Skeletal muscle tissue (tissue), 4 donors: ENCODE results near the gene SEMA6A. TPM values are rescaled to one million over a fixed set of nuclear protein-coding genes. Genes with fewer than 3 reads are reported as not detected.

Experiments
- H3K27ac ChIP-seq: one replicate; pipeline ENCODE4 v1.7.0; 2013; ENCODE audit warnings: mild to moderate bottlenecking, low read depth, low read length, inconsistent platforms
- H3K27me3 ChIP-seq, 3 donors: one replicate each; pipeline ENCODE4 v1.7.0; 2013; ENCODE audit warnings: low read length in 3 of 3; ENCODE audit not compliant: control insufficient read depth in 3 of 3, insufficient read depth in 3 of 3
- H3K36me3 ChIP-seq, 3 donors: one replicate each; pipeline ENCODE4 v1.7.0; 2013; ENCODE audit warnings: low read length in 3 of 3; ENCODE audit not compliant: control insufficient read depth in 3 of 3, insufficient read depth in 3 of 3
- H3K4me1 ChIP-seq, 3 donors: one replicate each; pipeline ENCODE4 v1.7.0; 2013; ENCODE audit warnings: low read length in 3 of 3, mild to moderate bottlenecking in 3 of 3; ENCODE audit not compliant: control insufficient read depth in 3 of 3, insufficient read depth in 3 of 3
- H3K4me3 ChIP-seq, 3 donors: one replicate each; pipeline ENCODE4 v1.7.0; 2013; ENCODE audit warnings: low read length in 3 of 3
- H3K9ac ChIP-seq, 3 donors: one replicate each; pipeline ENCODE4 v1.7.0; 2013; ENCODE audit warnings: low read length in 3 of 3, mild to moderate bottlenecking in 3 of 3, moderate library complexity in 2 of 3, low read depth in 1 of 3
- H3K9me3 ChIP-seq, 3 donors: one replicate each; pipeline ENCODE4 v1.7.0; 2013; ENCODE audit warnings: low read length in 3 of 3; ENCODE audit not compliant: control insufficient read depth in 3 of 3
- total RNA-seq: library from RNA; depleted of rRNA; stranded (reverse); fragments of >200 nt; gene quantifications from one replicate; pipeline ENCODE4 v1.2.3, GENCODE V29; 2014
- donor health status: Osteomylitis.

SEMA6A gene
- total RNA-seq, 1 donor from 2014 or later: 43.8 TPM

- no peak overlapping the region for H3K9ac ChIP-seq
- no peaks in the 10 kb centered on the region for H3K9me3 ChIP-seq
- no peaks in the 10 kb centered on the region for H3K36me3 ChIP-seq
- H3K27me3 ChIP-seq: peaks cover 4 to 57% (median 5%) of the 10 kb centered on the region in 3 donors
- H3K27ac ChIP-seq: no peak overlapping the region
- H3K4me3 ChIP-seq: no peak overlapping the region
- peaks cover 3 to 7% (median 4%) of the 10 kb centered on the region in 3 donors for H3K4me1 ChIP-seq
Observed at GRCh38 chr5:116567106-116567505, 7.5 kb downstream of the SEMA6A start.

DNA sequence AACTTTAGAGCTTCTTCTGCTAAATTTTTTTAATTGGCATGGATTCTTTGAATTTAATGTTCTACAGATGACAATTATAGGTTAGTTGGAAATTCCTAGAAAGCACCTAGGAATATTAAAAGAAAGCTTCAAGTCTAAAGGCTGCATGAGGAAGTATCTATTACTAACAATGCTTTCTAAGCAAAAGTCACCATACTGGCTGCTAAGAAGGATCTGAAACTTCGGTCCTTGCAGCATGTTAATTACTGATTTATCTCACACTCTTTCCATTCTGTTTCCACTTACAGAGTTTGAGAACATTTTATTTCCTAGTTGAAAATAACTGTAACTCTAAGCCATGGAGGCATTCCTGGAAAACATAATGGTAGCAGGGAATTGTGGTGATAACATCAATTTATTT, 8.4 kb downstream of the SEMA6A start:
- Histone ChIP-seq H3K4me3 (no peak overlapping the region), H3K9me3 (no peaks in the 10 kb centered on the region), H3K4me1 (peaks cover 0 to 3% (median 0%) of the 10 kb centered on the region in 3 donors), H3K9ac (no peak overlapping the region), H3K27me3 (peaks cover 0 to 49% (median 5%) of the 10 kb centered on the region in 3 donors), H3K36me3 (no peaks in the 10 kb centered on the region), H3K27ac (no peak overlapping the region)

DNA sequence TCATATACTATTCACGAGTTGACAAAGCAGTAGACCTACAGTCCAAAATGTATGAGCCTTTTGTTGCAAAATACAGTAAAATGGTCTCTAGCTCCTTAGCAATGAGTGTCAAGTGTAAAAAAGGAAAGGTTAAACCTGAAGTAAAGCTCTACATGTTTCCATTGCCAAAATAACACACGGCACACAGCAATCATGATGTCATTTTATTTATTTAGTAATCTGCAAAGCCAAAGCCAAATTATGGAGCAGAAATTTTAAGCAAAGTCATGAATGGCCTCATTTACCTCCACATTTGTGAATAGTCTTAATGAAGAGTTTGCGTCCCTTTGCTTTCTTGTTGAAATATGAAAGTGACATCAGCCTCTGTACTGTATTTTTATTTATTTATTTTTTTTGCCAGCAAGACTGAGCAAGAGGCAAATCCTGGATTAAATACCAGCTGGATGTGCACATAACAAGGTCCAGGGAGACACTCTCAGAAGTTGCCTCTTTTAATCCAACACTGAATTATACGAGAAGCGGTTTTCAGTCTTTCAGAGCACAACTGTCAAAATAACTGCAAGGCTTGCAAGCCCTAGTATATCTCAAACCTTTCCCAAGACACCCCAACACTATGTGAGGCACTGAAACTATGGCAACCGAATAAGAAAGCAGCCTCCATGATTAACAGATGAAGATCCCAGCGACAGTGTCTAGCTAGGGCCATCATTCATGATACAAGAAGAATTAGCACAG, 9.7 kb downstream of the SEMA6A start:
- H3K36me3 ChIP-seq: no peaks in the 10 kb centered on the region
- no peaks in the 10 kb centered on the region for H3K9me3 ChIP-seq
- H3K27ac ChIP-seq: no peak overlapping the region
- H3K4me3 ChIP-seq: peak overlapping the region in 1 of 3 donors; percentile 39
- H3K4me1 ChIP-seq: peaks cover 4 to 10% (median 8%) of the 10 kb centered on the region in 3 donors
- H3K9ac ChIP-seq: no peak overlapping the region
- H3K27me3 ChIP-seq: peaks cover 0 to 35% (median 0%) of the 10 kb centered on the region in 3 donors

GRCh38 chr5:116564312-116564711, 10.3 kb downstream of the SEMA6A start:
- Histone ChIP-seq H3K9me3 (no peaks in the 10 kb centered on the region), H3K9ac (no peak overlapping the region), H3K27me3 (peaks cover 0 to 30% (median 0%) of the 10 kb centered on the region in 3 donors), H3K4me3 (no peak overlapping the region), H3K36me3 (no peaks in the 10 kb centered on the region), H3K4me1 (peaks cover 8 to 12% (median 10%) of the 10 kb centered on the region in 3 donors), H3K27ac (no peak overlapping the region)

GRCh38 chr5:116563736-116564308, 10.8 kb downstream of the SEMA6A start:
- Histone ChIP-seq H3K4me3 (no peak overlapping the region), H3K27ac (no peak overlapping the region), H3K9ac (no peak overlapping the region), H3K36me3 (no peaks in the 10 kb centered on the region), H3K4me1 (peaks cover 8 to 12% (median 10%) of the 10 kb centered on the region in 3 donors), H3K27me3 (peaks cover 0 to 26% (median 0%) of the 10 kb centered on the region in 3 donors), H3K9me3 (no peaks in the 10 kb centered on the region)

DNA sequence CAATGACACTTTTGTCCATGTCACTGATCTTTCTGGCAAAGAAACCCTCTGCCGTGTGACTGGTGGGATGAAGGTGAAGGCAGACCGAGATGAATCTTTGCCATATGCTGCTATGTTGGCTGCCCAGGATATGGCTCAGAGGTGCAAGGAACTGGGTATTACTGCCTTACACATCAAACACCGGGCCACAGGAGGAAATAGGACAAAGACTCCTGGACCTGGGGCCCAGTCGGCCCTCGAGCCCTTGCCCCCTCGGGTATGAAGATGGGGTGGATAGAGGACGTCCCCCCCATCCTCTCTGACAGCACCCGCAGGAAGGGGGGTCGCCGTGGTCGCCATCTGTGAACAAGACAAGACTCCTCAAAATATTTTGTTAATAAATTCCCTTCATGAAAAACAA, 12.0 kb downstream of the SEMA6A start:
- Histone ChIP-seq H3K9ac (no peak overlapping the region), H3K36me3 (no peaks in the 10 kb centered on the region), H3K27me3 (peaks cover 0 to 19% (median 0%) of the 10 kb centered on the region in 3 donors), H3K4me3 (no peak overlapping the region), H3K4me1 (peaks cover 8 to 12% (median 10%) of the 10 kb centered on the region in 3 donors), H3K27ac (no peak overlapping the region), H3K9me3 (no peaks in the 10 kb centered on the region)

DNA sequence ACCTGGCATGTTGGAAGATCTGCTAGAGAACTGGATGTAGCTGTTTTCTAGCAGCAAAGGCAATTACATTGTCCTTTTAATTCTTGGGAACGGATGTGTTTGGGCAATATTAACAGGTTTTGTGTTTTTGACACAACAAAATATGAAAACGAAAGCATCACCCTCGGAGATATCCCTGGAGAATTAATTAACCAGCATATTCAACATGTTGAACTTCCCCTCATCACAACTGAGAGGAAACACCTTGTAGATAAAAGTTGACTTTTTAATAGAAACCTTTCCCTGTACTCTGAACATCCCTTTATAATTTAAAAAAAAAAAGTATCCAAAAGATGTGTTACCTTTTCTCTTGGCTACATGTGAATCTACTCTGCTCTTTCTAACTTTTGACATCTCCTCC, 13.0 kb downstream of the SEMA6A start:
- no peak overlapping the region for H3K27ac ChIP-seq
- no peak overlapping the region for H3K9ac ChIP-seq
- H3K27me3 ChIP-seq: peaks cover 0 to 14% (median 0%) of the 10 kb centered on the region in 3 donors
- no peaks in the 10 kb centered on the region for H3K9me3 ChIP-seq
- no peaks in the 10 kb centered on the region for H3K36me3 ChIP-seq
- H3K4me3 ChIP-seq: no peak overlapping the region
- H3K4me1 ChIP-seq: peaks cover 8 to 12% (median 10%) of the 10 kb centered on the region in 3 donors

DNA sequence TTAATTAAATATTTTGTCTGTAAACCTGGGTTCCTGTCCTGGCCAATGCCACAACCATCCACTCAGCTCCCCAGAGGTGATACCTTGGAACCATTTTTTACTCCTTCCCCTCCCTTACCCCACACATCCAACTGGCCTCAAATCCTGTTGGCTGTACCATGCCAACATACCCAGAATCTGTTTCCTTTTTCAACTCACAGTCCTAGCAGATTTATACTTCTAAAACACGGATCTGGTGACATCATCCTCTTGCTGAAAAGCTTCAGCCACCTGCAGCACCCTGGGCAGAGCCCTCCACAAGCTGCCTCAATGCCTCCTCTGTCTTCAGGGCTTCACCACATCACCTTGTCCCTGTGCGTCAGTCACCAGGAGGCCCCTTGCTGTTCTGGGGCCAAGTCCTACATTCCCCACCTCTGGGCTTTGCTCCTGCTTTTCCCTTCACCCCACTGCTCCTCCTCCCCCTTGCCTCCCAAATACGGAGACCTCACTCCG, 14.9 kb downstream of the SEMA6A start:
- Histone ChIP-seq H3K27ac (no peak overlapping the region), H3K9ac (no peak overlapping the region), H3K4me1 (peaks cover 8 to 11% (median 10%) of the 10 kb centered on the region in 3 donors), H3K36me3 (no peaks in the 10 kb centered on the region), H3K4me3 (no peak overlapping the region), H3K27me3 (peaks cover 0 to 4% (median 0%) of the 10 kb centered on the region in 3 donors), H3K9me3 (no peaks in the 10 kb centered on the region)

GRCh38 chr5:116559239-116559638, 15.4 kb downstream of the SEMA6A start:
- Histone ChIP-seq H3K9me3 (no peaks in the 10 kb centered on the region), H3K4me1 (peaks cover 8 to 12% (median 10%) of the 10 kb centered on the region in 3 donors), H3K27ac (no peak overlapping the region), H3K9ac (no peak overlapping the region), H3K4me3 (no peak overlapping the region), H3K27me3 (peaks cover 0 to 4% (median 0%) of the 10 kb centered on the region in 3 donors), H3K36me3 (no peaks in the 10 kb centered on the region)

DNA sequence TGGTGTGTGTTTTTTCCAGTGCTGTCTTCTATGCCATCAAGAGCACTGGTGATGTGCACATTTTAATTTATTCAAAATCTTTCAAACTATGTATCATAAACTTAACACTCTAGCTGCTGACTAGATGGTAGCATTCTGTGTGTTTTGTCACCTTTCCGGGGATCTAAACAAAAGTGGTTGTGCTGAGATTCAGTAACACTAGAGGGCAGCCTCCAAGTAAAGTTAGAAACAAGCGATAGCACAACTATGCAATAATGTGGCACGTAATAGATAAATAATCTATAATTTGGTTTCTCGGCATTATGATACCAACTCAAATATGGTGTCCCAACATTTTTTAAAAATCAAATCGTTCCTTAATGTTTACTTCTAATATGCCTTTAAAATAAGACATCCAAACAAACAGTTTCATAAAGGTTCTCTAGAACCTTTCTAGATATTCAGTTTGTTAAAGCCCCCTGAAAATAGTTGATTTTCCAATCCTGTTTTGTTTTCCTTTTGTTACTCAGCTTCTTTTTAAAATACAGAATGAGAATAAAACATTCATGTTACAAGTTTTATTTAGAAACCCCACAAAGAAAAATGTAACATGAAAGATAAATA, 16.9 kb downstream of the SEMA6A start:
- H3K36me3 ChIP-seq: no peaks in the 10 kb centered on the region
- no peak overlapping the region for H3K4me3 ChIP-seq
- no peak overlapping the region for H3K27ac ChIP-seq
- no peaks in the 10 kb centered on the region for H3K9me3 ChIP-seq
- H3K9ac ChIP-seq: peak overlapping the region in 1 of 3 donors; percentile 13
- peaks cover 8 to 12% (median 10%) of the 10 kb centered on the region in 3 donors for H3K4me1 ChIP-seq
- peaks cover 0 to 4% (median 0%) of the 10 kb centered on the region in 3 donors for H3K27me3 ChIP-seq
